B cell (primary cell): ENCODE data around the gene NELL1.

ENCODE experiments used
- EZH2 ChIP-seq: IDR thresholded peaks from 2 replicates; pipeline ENCODE4 v1.6.1; 2012; ENCODE audit warnings: borderline replicate concordance, low read depth, mild to moderate bottlenecking, moderate library complexity, low read length; ENCODE audit not compliant: insufficient read depth, poor library complexity, severe bottlenecking
- TF ChIP-seq, protein P1 (sequence below): fragments of 200-600 bp; IDR thresholded peaks from one replicate; pipeline ENCODE4 v1.8.0; 2022; ENCODE audit warnings: antibody characterized with exemption, mild to moderate bottlenecking

DNA sequence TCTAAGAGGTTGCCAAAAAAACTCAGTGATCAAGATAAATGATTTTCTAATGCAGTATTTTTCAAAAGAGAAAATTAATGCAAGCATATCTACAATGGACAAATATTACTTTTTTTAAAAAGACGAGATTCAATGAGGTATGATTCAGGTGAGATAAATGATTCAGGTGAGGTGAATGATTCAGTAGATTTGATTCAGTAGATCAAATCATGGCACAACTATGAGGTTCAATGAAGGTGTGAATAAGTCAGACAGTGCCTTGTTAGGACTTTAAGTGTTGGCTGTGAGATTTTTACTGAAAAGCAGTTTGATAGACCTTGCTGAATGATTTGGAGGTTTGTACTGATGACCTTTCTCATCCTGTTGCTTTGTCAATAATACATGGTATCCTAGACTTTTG is 742.2 kb downstream of the NELL1 start:
- TF ChIP-seq, protein P1, sequence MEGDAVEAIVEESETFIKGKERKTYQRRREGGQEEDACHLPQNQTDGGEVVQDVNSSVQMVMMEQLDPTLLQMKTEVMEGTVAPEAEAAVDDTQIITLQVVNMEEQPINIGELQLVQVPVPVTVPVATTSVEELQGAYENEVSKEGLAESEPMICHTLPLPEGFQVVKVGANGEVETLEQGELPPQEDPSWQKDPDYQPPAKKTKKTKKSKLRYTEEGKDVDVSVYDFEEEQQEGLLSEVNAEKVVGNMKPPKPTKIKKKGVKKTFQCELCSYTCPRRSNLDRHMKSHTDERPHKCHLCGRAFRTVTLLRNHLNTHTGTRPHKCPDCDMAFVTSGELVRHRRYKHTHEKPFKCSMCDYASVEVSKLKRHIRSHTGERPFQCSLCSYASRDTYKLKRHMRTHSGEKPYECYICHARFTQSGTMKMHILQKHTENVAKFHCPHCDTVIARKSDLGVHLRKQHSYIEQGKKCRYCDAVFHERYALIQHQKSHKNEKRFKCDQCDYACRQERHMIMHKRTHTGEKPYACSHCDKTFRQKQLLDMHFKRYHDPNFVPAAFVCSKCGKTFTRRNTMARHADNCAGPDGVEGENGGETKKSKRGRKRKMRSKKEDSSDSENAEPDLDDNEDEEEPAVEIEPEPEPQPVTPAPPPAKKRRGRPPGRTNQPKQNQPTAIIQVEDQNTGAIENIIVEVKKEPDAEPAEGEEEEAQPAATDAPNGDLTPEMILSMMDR: no peak
- no peak for TF ChIP-seq EZH2
